A549 (cell line): ENCODE data around the gene MED13L. TPM values are rescaled to one million over a fixed set of nuclear protein-coding genes. Genes with fewer than 3 reads are reported as not detected.

Source experiments
- ATAC-seq, 2 experiments: fragments of 200-7000 bp in 1 of 2; fragments of >200 bp in 1 of 2; cut with Nextera tagmentation in 1 of 2; cut with Tn5 transposase in 1 of 2; 3 replicates each; pipeline versions ENCODE4 v1.8.0 to v1.9.1; 2018 to 2020; ENCODE audit warnings: mild to moderate bottlenecking in 1 of 2, moderate library complexity in 1 of 2
- CTCF ChIA-PET: fragments of 300-600 bp; sonication (Branson Sonifier 250); formaldehyde crosslinking; extraction: SDS; loops from one replicate; lab custom pipeline; 2021; ENCODE audit warnings: antibody characterized with exemption, inconsistent platforms; lab: Yijun Ruan, JAX
- POLR2A ChIA-PET: fragments of 350-600 bp; formaldehyde crosslinking; extraction: SDS; loops from one replicate; lab custom pipeline; 2021; ENCODE audit warnings: antibody characterized with exemption, inconsistent platforms; lab: Yijun Ruan, JAX
- DNase-seq, 2 experiments: peaks; one replicate each; pipeline versions ENCODE4 v3.0.0 to v3.0.0-alpha.2; 2011 to 2016; ENCODE audit warnings: low read depth in 1 of 2, low spot score in 1 of 2
- FAIRE-seq: peaks from 2 replicates; lab custom pipeline; 2011; peaks lifted over from hg19 to GRCh38; lab: Jason Lieb, UNC
- H3K27ac ChIP-seq, 2 experiments: fragments of >200 bp; sonication (Bioruptor Twin); formaldehyde crosslinking; 3 replicates each; pipeline ENCODE4 v1.5.1; 2016 to 2017
- H3K4me1 ChIP-seq: fragments of >200 bp; sonication (Bioruptor Twin); formaldehyde crosslinking; 3 replicates; pipeline ENCODE4 v1.6.1; 2016
- H3K4me2 ChIP-seq: fragments of >200 bp; sonication (Bioruptor Twin); formaldehyde crosslinking; 3 replicates; pipeline ENCODE4 v1.6.1; 2016
- H3K4me3 ChIP-seq: fragments of >200 bp; sonication (Bioruptor Twin); formaldehyde crosslinking; 3 replicates; pipeline ENCODE4 v1.5.1; 2016
- H3K9me3 ChIP-seq: fragments of >200 bp; sonication (Bioruptor Twin); formaldehyde crosslinking; 3 replicates; pipeline ENCODE4 v1.6.1; 2016
- E2F6 ChIP-seq: IDR thresholded peaks from 2 replicates; pipeline ENCODE4 v1.6.1; 2012; ENCODE audit warnings: low read depth, borderline replicate concordance
- EHF ChIP-seq: fragments of 250-450 bp; sonication (Bioruptor Pico); IDR thresholded peaks from 2 replicates; pipeline ENCODE4 v1.5.0; 2020; ENCODE audit warnings: mild to moderate bottlenecking
- ELK1 ChIP-seq: fragments of 150-350 bp; IDR thresholded peaks from 2 replicates; pipeline ENCODE4 v1.6.1; 2014; ENCODE audit warnings: low read depth, mild to moderate bottlenecking, low read length
- FOSB ChIP-seq: fragments of 250-450 bp; sonication (Bioruptor Pico); IDR thresholded peaks from 2 replicates; pipeline ENCODE4 v1.5.0; 2020; ENCODE audit warnings: mild to moderate bottlenecking, moderate library complexity
- GATA3 ChIP-seq: IDR thresholded peaks from 2 replicates; pipeline ENCODE4 v1.6.1; 2012; ENCODE audit warnings: borderline replicate concordance
- HES2 ChIP-seq: fragments of >200 bp; sonication (Bioruptor Twin); formaldehyde crosslinking; IDR thresholded peaks from 2 replicates; pipeline ENCODE4 v1.6.1; 2016
- HEYL ChIP-seq: fragments of 250-450 bp; sonication (Bioruptor Pico); IDR thresholded peaks from 2 replicates; pipeline ENCODE4 v1.8.0; 2021; ENCODE audit warnings: mild to moderate bottlenecking, moderate library complexity
- JUN ChIP-seq, 2 experiments: fragments of >200 bp; sonication (Bioruptor Twin); formaldehyde crosslinking; IDR thresholded peaks; 2 replicates in 1 of 2; 3 replicates in 1 of 2; pipeline ENCODE4 v1.6.1; 2016 to 2017
- JUNB ChIP-seq: fragments of >200 bp; sonication (Bioruptor Twin); formaldehyde crosslinking; IDR thresholded peaks from 2 replicates; pipeline ENCODE4 v1.6.1; 2016
- MAX ChIP-seq: IDR thresholded peaks from 2 replicates; pipeline ENCODE4 v1.6.1; 2012
- MYC ChIP-seq: IDR thresholded peaks from 2 replicates; pipeline ENCODE4 v1.6.1; 2012; ENCODE audit warnings: mild to moderate bottlenecking, inconsistent platforms, low read length, improper control_type of control experiment, borderline replicate concordance
- NR3C1 ChIP-seq: fragments of >200 bp; sonication (Bioruptor Twin); formaldehyde crosslinking; IDR thresholded peaks from 3 replicates; pipeline ENCODE4 v1.6.1; 2017
- PBX3 ChIP-seq: IDR thresholded peaks from 2 replicates; pipeline ENCODE4 v1.6.1; 2012
- RAD21 ChIP-seq, 2 experiments: fragments of >200 bp in 1 of 2; sonication (Bioruptor Twin) in 1 of 2; formaldehyde crosslinking in 1 of 2; IDR thresholded peaks in 1 of 2; conservative IDR thresholded peaks in 1 of 2; 2 replicates in 1 of 2; 3 replicates in 1 of 2; pipeline ENCODE4 v1.6.1; 2012 to 2018; ENCODE audit warnings: inconsistent platforms in 1 of 2
- RNF2 ChIP-seq: fragments of 200-600 bp; sonication (generic); IDR thresholded peaks from 2 replicates; pipeline ENCODE4 v1.6.1; 2016; ENCODE audit warnings: low read depth, mild to moderate bottlenecking, antibody characterized with exemption, moderate library complexity, borderline replicate concordance
- SMC3 ChIP-seq: fragments of >200 bp; sonication (Bioruptor Twin); formaldehyde crosslinking; IDR thresholded peaks from 3 replicates; pipeline ENCODE4 v1.6.1; 2018; ENCODE audit warnings: inconsistent platforms
- TFCP2L1 ChIP-seq: fragments of 250-450 bp; sonication (Bioruptor Pico); IDR thresholded peaks from 2 replicates; pipeline ENCODE4 v1.5.0; 2021; ENCODE audit warnings: mild to moderate bottlenecking
- ZSCAN20 ChIP-seq: fragments of 250-450 bp; sonication (Bioruptor Pico); IDR thresholded peaks from 2 replicates; pipeline ENCODE4 v1.8.0; 2022; ENCODE audit warnings: mild to moderate bottlenecking, moderate library complexity
- WGBS: methylation state at CpG from one replicate; pipeline ENCODE4 v1.1.6; 2017; ENCODE audit errors: missing lambda C conversion rate; 5-methylcytosine and 5-hydroxymethylcytosine counted together
- polyA plus RNA-seq, 4 experiments: library from polyadenylated mRNA; depleted of rRNA in 3 of 4; stranded (reverse); fragments of >200 nt; fragmentation: RNase III in 1 of 4; extraction: RNeasy Plus Mini Kit Qiagen cat#74134 plus additional on column Dnase treatment in 1 of 4; gene quantifications; 2 replicates in 3 of 4; 3 replicates in 1 of 4; pipeline ENCODE4 v1.2.3, GENCODE V29; 2011 to 2017

The MED13L gene
- polyA plus RNA-seq, 2 of the 4 experiments (the other 2 are of a cell fraction), result 23.2 to 134 TPM

GRCh38 chr12:116257826-116258225 lies 19.7 kb downstream of the MED13L start:
- Histone ChIP-seq H3K4me2 (peak overlapping the region; percentile 29), H3K4me1 (peaks cover 85% of the 10 kb centered on the region), H3K27ac (no peak overlapping the region), H3K9me3 (no peaks in the 10 kb centered on the region), H3K4me3 (no peak overlapping the region)
- no peak for TF ChIP-seq ELK1
- TF ChIP-seq E2F6, result no peak
- TF ChIP-seq PBX3, result no peak
- TF ChIP-seq SMC3, result no peak
- FAIRE-seq (no peak), ATAC-seq (no peak), DNase-seq (no peak)
- WGBS, result 71% methylated on average over 3 of the region's 3 CpGs
- ChIA-PET POLR2A (no interaction called here), CTCF (interaction anchor here (1.0 to 1.4 kb wide), 3 partner anchors 19 to 260 kb away, joined by 3 to 4 read pairs (median 3); no protein-coding TSS in a partner anchor)

GRCh38 chr12:116257215-116257614 lies 20.3 kb downstream of the MED13L start:
- ATAC-seq (peak; percentile 77 to 87), DNase-seq (peak in 1 of 2 experiments; percentile 68), FAIRE-seq (peak; percentile 63)
- TF ChIP-seq GATA3 (no peak), NR3C1 (no peak), JUNB (no peak), MYC (no peak), RNF2 (no peak), PBX3 (no peak), FOSB (CRISPR knock-in tag) (no peak), HES2 (no peak), HEYL (CRISPR knock-in tag) (no peak), ZSCAN20 (no peak)
- CTCF ChIA-PET, result interaction anchor here (1.0 to 1.4 kb wide), 2 partner anchors 107 to 259 kb away, joined by 3 to 4 read pairs; no protein-coding TSS in a partner anchor
- Histone ChIP-seq H3K27ac (0 out of 6 replicates have a peak overlapping the region, but pooled peaks of 1 of the 2 experiments have one; percentile 2), H3K4me2 (peak overlapping the region; percentile 29), H3K9me3 (peaks cover 2% of the 10 kb centered on the region; the same call in 1 of the 3 replicates), H3K4me1 (peaks cover 79% of the 10 kb centered on the region), H3K4me3 (no peak overlapping the region)
- POLR2A ChIA-PET, result no interaction called here
- WGBS, result 22% methylated on average over 3 of the region's 3 CpGs

- ChIA-PET CTCF (interaction anchor here (3.6 kb wide), 1 partner anchor 14 kb away, joined by 23 read pairs; no protein-coding TSS in a partner anchor), POLR2A (interaction anchor here (0.6 kb wide), 1 partner anchor 10 kb away, joined by 3 read pairs; no protein-coding TSS in a partner anchor)
- Histone ChIP-seq H3K9me3 (peaks cover 38% of the 10 kb centered on the region), H3K4me3 (no peak overlapping the region), H3K4me2 (no peak overlapping the region), H3K27ac (no peak overlapping the region), H3K4me1 (peaks cover 22% of the 10 kb centered on the region)
- WGBS, result 93% methylated on average over 2 of the region's 2 CpGs
- no peak for TF ChIP-seq TFCP2L1
- 0 out of 2 replicates have a peak, but pooled peaks have one; percentile 32 for TF ChIP-seq ZSCAN20
- FAIRE-seq (no peak), ATAC-seq (no peak), DNase-seq (no peak)
These were observed 27.6 kb downstream of the MED13L start for GRCh38 chr12:116249938-116250337.

GRCh38 chr12:116248930-116249329 lies 28.6 kb downstream of the MED13L start:
- H3K27ac ChIP-seq, result no peak overlapping the region
- peaks cover 26% of the 10 kb centered on the region for H3K4me1 ChIP-seq
- no peak for TF ChIP-seq JUN (IDR thresholded peaks at IDR 0.05)
- TF ChIP-seq MAX, result no peak
- no peak for TF ChIP-seq RAD21 (conservative IDR thresholded peaks at IDR 0.05 in 1 of 2, IDR thresholded peaks at IDR 0.05 in 1 of 2)
- no peak for TF ChIP-seq EHF
- TF ChIP-seq, all 56 proteins: peak for 0
- Histone ChIP-seq H3K9me3 (peaks cover 38% of the 10 kb centered on the region), H3K4me2 (no peak overlapping the region), H3K4me3 (no peak overlapping the region)
- ChIA-PET POLR2A (no interaction called here), CTCF (interaction anchor here (0.5 to 3.6 kb wide), 4 partner anchors 13 to 251 kb away, joined by 3 to 23 read pairs (median 3); no protein-coding TSS in a partner anchor)
- FAIRE-seq, result no peak
- DNase-seq, result no peak
- ATAC-seq, result no peak
